ENCODE measurements around the gene MUC4. TPM values are rescaled to one million over a fixed set of nuclear protein-coding genes. Genes with fewer than 3 reads are reported as not detected.

Gene MUC4
- total and polyA plus RNA-seq, 2 of the 4 experiments (the other 2 are of a cell fraction), result not detected

DNA sequence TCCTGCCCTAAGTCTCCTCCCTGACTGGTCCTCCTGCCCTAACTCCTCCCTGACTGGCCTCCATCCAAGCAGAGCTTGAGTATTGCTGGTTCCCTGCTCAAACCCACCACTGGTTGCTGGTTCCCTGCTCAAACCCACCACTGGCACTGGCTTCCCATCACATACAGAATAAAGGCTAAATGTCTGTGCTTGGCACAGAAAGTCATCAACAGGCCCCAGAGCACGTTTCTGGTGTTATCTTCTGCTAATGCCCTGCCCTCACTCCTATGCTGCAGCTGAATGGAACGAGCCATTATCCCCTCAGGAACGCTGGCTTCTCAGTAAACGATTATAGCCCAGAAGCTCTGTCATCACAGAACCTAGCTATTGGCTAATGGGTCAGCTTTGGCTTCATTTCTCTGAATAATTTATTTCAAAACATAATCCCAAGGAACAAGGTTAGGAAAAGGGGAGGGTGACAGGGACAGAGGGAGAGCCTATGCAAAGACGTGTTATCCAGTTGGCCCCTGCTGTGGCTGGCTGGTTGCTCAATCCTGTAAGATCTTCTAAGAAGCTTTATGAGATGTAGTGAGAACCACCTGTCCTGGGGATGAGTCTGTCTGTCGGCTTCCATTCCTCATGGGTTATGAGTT, 97.2 kb downstream of the MUC4 start:
- Histone ChIP-seq H3K4me2 (ENCODE audit: low read depth, low read length) (no peak overlapping the region), H2AK5ac (ENCODE audit: low read depth, low read length) (no peak overlapping the region), H3K56ac (ENCODE audit: extremely low read depth, insufficient read depth, low read length) (no peak overlapping the region), H3K27me3 (ENCODE audit: control insufficient read depth, insufficient read depth, low read length) (peaks cover 19% of the 10 kb centered on the region), H2BK5ac (ENCODE audit: low read depth, low read length, poor library complexity, severe bottlenecking) (no peak overlapping the region), H3K9me1 (ENCODE audit: insufficient read depth, low read length) (no peaks in the 10 kb centered on the region; the same call in 1 of the 2 replicates), H3K9ac (ENCODE audit: low read depth, low read length) (no peak overlapping the region), H4K5ac (ENCODE audit: low read depth, low read length) (no peak overlapping the region), H4K20me1 (ENCODE audit: insufficient read depth, low read length) (no peaks in the 10 kb centered on the region), H3K4me3 (ENCODE audit: insufficient read depth, low read depth, low read length) (no peak overlapping the region), H3K79me1 (ENCODE audit: low read depth in 1 of 2, low read length in 2 of 2) (no peaks in the 10 kb centered on the region), H2AK9ac (replicated peaks; ENCODE audit: low read depth, low read length, poor library complexity) (no peak overlapping the region), H2BK120ac (ENCODE audit: low read depth, low read length) (no peak overlapping the region), H3K23ac (ENCODE audit: low read depth, low read length) (no peak overlapping the region), H4K8ac (ENCODE audit: low read depth in 2 of 2, low read length in 2 of 2) (no peak overlapping the region), H2AFZ (replicated peaks; ENCODE audit: low read length, poor library complexity) (no peak overlapping the region), H2BK20ac (ENCODE audit: low read depth, low read length) (no peak overlapping the region), H3K18ac (ENCODE audit: low read depth, low read length) (no peak overlapping the region), H3K4me1 (ENCODE audit: control insufficient read depth, insufficient read depth, low read length) (no peaks in the 10 kb centered on the region), H3K14ac (replicated peaks; ENCODE audit: low read depth, low read length) (no peak overlapping the region), H4K91ac (ENCODE audit: insufficient read depth, low read depth, low read length) (no peak overlapping the region), H3K36me3 (ENCODE audit: control insufficient read depth, insufficient read depth, low read length) (no peaks in the 10 kb centered on the region), H3K27ac (ENCODE audit: insufficient read depth, low read length) (no peak overlapping the region), H2BK15ac (ENCODE audit: low read depth, low read length) (no peak overlapping the region), H3K9me3 (ENCODE audit: control insufficient read depth, insufficient read depth, low read length) (no peaks in the 10 kb centered on the region), H3K4ac (ENCODE audit: low read depth, low read length) (no peak overlapping the region)
- in situ Hi-C loops (cut with MboI; ENCODE audit: low sequenced_read_pairs) (no loop called here), intact Hi-C loops (cut with micrococcal nuclease) (no loop called here), dilution Hi-C loops (cut with HindIII; ENCODE audit: low sequenced_read_pairs, unreplicated experiment) (no loop called here)
- ChIA-PET CTCF (no interaction called here), POLR2A (ENCODE audit: unreplicated experiment) (no interaction called here)
- ATAC-seq (ENCODE audit: low read depth), result peak; percentile 44; the same call in 1 of the 2 replicates
- BruUV-seq (replicated peaks), result no TSS peak
- WGBS, 2 experiments (ENCODE audit: extremely low coverage in 2 of 2, insufficient read length in 1 of 2), result 84% methylated on average over 4 of the region's 6 CpGs; no CpG with 5 or more reads in 1 of the 2 experiments
- TF ChIP-seq BHLHE40 (IDR thresholded peaks at IDR 0.05; ENCODE audit: low read depth, low read length) (no peak), SMC3 (IDR thresholded peaks at IDR 0.05; ENCODE audit: low read depth, low read length) (no peak), POLR2A (IDR thresholded peaks at IDR 0.05; ENCODE audit: low read depth, low read length) (no peak), MXI1 (IDR thresholded peaks at IDR 0.05; ENCODE audit: borderline replicate concordance, low read depth, low read length) (no peak), RFX5 (IDR thresholded peaks at IDR 0.05; ENCODE audit: low read depth, low read length) (no peak), NFE2L2 (IDR thresholded peaks at IDR 0.05; ENCODE audit: low read depth, low read length) (no peak), CEBPB (IDR thresholded peaks at IDR 0.05; ENCODE audit: low read depth, low read length) (no peak), RCOR1 (IDR thresholded peaks at IDR 0.05; ENCODE audit: insufficient replicate concordance, low read length) (no peak), FOS (IDR thresholded peaks at IDR 0.05; ENCODE audit: low read depth, low read length) (no peak), CHD1 (IDR thresholded peaks at IDR 0.05; ENCODE audit: low read depth, low read length) (no peak), MAZ (IDR thresholded peaks at IDR 0.05; ENCODE audit: borderline replicate concordance, low read depth, low read length) (no peak), MAFK (IDR thresholded peaks at IDR 0.05; ENCODE audit: low read depth, low read length) (no peak), RAD21 (IDR thresholded peaks at IDR 0.05; ENCODE audit: low read length) (no peak)
- TF ChIP-seq, protein P1, sequence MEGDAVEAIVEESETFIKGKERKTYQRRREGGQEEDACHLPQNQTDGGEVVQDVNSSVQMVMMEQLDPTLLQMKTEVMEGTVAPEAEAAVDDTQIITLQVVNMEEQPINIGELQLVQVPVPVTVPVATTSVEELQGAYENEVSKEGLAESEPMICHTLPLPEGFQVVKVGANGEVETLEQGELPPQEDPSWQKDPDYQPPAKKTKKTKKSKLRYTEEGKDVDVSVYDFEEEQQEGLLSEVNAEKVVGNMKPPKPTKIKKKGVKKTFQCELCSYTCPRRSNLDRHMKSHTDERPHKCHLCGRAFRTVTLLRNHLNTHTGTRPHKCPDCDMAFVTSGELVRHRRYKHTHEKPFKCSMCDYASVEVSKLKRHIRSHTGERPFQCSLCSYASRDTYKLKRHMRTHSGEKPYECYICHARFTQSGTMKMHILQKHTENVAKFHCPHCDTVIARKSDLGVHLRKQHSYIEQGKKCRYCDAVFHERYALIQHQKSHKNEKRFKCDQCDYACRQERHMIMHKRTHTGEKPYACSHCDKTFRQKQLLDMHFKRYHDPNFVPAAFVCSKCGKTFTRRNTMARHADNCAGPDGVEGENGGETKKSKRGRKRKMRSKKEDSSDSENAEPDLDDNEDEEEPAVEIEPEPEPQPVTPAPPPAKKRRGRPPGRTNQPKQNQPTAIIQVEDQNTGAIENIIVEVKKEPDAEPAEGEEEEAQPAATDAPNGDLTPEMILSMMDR (conservative IDR thresholded peaks at IDR 0.05; ENCODE audit: low read depth, low read length), result no peak
- TF ChIP-seq, protein P2, sequence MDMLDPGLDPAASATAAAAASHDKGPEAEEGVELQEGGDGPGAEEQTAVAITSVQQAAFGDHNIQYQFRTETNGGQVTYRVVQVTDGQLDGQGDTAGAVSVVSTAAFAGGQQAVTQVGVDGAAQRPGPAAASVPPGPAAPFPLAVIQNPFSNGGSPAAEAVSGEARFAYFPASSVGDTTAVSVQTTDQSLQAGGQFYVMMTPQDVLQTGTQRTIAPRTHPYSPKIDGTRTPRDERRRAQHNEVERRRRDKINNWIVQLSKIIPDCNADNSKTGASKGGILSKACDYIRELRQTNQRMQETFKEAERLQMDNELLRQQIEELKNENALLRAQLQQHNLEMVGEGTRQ (IDR thresholded peaks at IDR 0.05; ENCODE audit: low read depth, low read length), result no peak
- TF ChIP-seq, protein P3, sequence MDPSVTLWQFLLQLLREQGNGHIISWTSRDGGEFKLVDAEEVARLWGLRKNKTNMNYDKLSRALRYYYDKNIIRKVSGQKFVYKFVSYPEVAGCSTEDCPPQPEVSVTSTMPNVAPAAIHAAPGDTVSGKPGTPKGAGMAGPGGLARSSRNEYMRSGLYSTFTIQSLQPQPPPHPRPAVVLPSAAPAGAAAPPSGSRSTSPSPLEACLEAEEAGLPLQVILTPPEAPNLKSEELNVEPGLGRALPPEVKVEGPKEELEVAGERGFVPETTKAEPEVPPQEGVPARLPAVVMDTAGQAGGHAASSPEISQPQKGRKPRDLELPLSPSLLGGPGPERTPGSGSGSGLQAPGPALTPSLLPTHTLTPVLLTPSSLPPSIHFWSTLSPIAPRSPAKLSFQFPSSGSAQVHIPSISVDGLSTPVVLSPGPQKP (IDR thresholded peaks at IDR 0.05; ENCODE audit: borderline replicate concordance, low read depth, low read length), result no peak
- no peak for DNase-seq

All from IMR-90 (cell line).